RWPE1 (cell line): ENCODE results near the gene OLFML3.
"Not testable (repeated sequence)": the region's sequence is repeated elsewhere in the genome, so short reads cannot be mapped to it uniquely, and the experiment has no call there.

ENCODE experiments used
- CTCF ChIA-PET: fragments of 350-600 bp; sonication (Branson Sonifier 250); formaldehyde crosslinking; extraction: SDS; loops from one replicate; lab custom pipeline; 2021; lab: Yijun Ruan, JAX
- POLR2A ChIA-PET: fragments of 400-600 bp; formaldehyde crosslinking; extraction: SDS; loops from one replicate; lab custom pipeline; 2020; ENCODE audit warnings: antibody characterized with exemption; ENCODE audit not compliant: low non-redundant PET; lab: Yijun Ruan, JAX
- DNase-seq: peaks from one replicate; pipeline ENCODE4 v3.0.0; 2012; ENCODE audit warnings: low spot score
- H3K27ac ChIP-seq: fragments of 450-650 bp; 2 replicates; pipeline ENCODE4 v1.5.1; 2017
- TF ChIP-seq, protein P1 (sequence below): fragments of 450-650 bp; conservative IDR thresholded peaks from 2 replicates; pipeline ENCODE4 v1.5.1; 2017; ENCODE audit warnings: low read depth, mild to moderate bottlenecking

OLFML3 gene

DNA sequence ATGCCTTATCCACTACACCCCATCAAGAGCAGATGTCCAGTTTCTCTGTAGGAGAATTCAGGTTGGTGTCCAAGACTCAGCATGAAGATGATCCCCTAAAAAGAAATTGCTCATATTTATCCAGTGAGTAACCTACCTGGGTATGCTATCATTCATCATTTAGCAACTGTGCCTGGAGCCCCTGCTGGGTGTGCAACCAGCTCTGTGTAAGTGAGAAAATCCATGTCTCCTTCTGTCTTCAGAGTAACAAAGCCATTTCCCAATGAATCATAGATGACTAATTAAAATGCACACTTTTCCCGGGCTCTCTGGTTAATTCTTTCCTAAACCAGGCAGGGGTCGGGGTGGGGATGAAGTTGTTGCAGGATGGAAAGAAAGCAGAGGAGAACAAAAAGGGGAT is 35.8 kb downstream of the OLFML3 start:
- DNase-seq: peak; percentile 74
- CTCF ChIA-PET: interaction anchor here (1.1 kb wide), 1 partner anchor 268 kb away, joined by 3 read pairs; no protein-coding TSS in a partner anchor
- POLR2A ChIA-PET: interaction anchor here (0.6 kb wide), 1 partner anchor 30 kb away, joined by 4 read pairs; no protein-coding TSS in a partner anchor

DNA sequence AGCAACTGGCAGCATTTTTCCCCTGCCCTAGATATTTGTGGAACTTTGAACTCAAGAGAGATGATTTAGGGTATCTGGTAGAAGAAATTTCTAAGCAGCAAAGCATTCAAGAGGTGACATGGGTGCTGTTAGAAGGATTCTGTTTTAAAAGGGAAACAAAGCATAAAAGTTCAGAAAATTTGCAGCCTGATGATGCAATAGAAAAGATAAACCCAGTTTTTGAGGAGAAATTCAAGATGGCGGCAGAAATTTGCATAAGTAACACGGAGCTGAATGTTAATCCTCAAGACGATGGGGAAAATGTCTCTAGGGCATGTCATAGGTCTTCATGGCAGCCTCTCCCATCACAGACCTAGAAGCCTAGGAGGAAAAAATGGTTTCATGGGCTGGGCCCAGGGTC is 40.5 kb downstream of the OLFML3 start:
- H3K27ac ChIP-seq, CTCF ChIA-PET, POLR2A ChIA-PET, DNase-seq: not testable (repeated sequence)

More for the DNA sequence above, 35.8 kb downstream of the OLFML3 start:
- TF ChIP-seq, protein P1, sequence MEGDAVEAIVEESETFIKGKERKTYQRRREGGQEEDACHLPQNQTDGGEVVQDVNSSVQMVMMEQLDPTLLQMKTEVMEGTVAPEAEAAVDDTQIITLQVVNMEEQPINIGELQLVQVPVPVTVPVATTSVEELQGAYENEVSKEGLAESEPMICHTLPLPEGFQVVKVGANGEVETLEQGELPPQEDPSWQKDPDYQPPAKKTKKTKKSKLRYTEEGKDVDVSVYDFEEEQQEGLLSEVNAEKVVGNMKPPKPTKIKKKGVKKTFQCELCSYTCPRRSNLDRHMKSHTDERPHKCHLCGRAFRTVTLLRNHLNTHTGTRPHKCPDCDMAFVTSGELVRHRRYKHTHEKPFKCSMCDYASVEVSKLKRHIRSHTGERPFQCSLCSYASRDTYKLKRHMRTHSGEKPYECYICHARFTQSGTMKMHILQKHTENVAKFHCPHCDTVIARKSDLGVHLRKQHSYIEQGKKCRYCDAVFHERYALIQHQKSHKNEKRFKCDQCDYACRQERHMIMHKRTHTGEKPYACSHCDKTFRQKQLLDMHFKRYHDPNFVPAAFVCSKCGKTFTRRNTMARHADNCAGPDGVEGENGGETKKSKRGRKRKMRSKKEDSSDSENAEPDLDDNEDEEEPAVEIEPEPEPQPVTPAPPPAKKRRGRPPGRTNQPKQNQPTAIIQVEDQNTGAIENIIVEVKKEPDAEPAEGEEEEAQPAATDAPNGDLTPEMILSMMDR: no peak
- no peak overlapping the region for H3K27ac ChIP-seq

DNA sequence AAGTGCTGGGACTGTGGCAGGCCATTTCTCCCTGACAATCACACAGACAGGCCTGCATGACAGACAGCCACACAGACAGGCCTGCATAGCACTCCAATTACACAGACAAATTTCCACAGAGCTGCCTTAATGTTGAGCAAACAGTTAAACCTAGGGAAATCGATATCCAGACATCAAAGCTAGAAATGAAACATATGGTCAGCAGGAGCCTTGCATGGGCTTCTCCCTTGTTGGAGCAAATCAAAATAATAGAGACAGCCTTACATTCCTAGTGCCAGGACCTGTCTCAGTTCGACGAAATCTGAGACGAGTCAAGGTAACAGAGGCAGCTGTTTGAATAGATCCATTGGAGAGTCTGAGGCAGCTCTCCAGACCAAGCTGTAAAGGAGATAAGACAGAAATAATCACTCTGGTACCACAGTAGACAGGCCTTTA is 42.4 kb downstream of the OLFML3 start:
- POLR2A ChIA-PET: no interaction called here
- TF ChIP-seq, protein P1: no peak
- DNase-seq: no peak
- CTCF ChIA-PET: no interaction called here
- H3K27ac ChIP-seq: no peak overlapping the region

DNA sequence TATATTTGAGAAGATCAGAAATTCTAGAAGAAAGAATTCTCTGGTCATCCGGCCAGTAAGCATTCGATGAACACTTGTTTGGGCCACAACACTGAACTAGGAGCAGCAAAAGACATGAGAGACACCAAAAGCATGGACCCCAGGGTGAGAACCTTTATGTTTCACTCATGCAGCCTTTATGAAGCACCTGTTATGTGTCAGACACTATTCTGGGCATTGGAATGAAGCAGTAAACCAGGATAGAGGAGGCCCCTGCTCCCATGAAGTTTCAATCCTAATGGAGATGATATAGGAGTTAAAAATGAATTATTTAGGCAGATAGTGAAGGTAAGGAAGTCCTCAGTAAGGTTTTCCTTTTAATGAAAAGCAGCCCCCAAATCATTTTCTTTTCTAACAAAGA is 43.6 kb downstream of the OLFML3 start:
- DNase-seq: no peak
- H3K27ac ChIP-seq: no peak overlapping the region
- POLR2A ChIA-PET: no interaction called here
- TF ChIP-seq, protein P1: no peak
- CTCF ChIA-PET: no interaction called here

DNA sequence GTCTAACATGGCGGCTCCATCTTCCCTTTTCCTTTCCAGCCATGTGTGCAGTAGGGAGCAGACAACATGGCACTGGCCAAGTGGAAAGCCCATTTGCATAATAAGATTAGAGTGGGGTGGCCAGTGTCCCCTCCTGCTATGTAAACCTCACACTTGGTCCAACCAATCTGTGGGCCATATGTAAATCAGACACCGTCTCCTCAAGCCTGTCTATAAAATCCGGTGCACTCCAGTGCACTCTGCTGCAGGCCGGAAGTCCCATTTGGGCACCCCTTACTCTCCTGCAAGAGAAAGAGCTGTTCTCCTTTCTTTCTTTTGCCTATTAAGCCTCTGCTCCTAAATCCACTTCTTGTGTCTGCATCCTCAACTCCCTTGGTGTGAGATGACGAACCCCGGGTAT is 44.1 kb downstream of the OLFML3 start:
- no peak for DNase-seq
- POLR2A ChIA-PET: interaction anchor here (0.6 kb wide), 1 partner anchor 25 kb away, joined by 5 read pairs; no protein-coding TSS in a partner anchor
- CTCF ChIA-PET: interaction anchor here (0.5 to 0.6 kb wide), 3 partner anchors 10 to 187 kb away, joined by 3 to 5 read pairs (median 4); no protein-coding TSS in a partner anchor
- TF ChIP-seq, protein P1: no peak
- no peak overlapping the region for H3K27ac ChIP-seq

DNA sequence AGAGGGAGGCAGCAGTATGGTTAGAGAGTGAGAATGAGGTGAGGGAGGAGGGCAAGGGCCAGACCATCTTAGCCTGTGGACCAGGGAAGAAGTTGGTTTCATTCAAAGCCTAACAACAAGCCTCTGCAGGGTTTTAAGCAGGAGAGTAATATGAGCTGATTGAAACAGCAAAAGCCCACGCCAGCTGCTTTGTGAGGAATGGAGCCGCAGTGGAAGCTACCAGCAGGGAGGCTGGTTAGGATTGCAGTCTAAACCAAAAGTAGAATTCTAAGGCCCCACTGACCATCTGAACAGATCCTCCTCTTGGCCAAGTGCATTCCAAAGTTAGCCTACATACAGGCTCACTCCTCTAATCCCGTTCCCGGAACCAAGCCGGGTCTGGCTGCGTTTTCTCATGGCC is 44.8 kb downstream of the OLFML3 start:
- DNase-seq: no peak
- POLR2A ChIA-PET: interaction anchor here (0.6 kb wide), 1 partner anchor 26 kb away, joined by 5 read pairs; no protein-coding TSS in a partner anchor
- TF ChIP-seq, protein P1: no peak
- H3K27ac ChIP-seq: no peak overlapping the region
- CTCF ChIA-PET: interaction anchor here (0.5 to 0.8 kb wide), 5 partner anchors 9 to 1130 kb away, joined by 3 to 5 read pairs (median 4); no protein-coding TSS in a partner anchor
